KOPT-K1 (cell line): ENCODE measurements around the gene PCDHGA1.

Source experiments
- H3K27ac ChIP-seq: fragments of 200-600 bp; sonication (generic); 2 replicates; pipeline ENCODE4 v1.5.1; 2016; ENCODE audit warnings: antibody characterized with exemption, mild to moderate bottlenecking, low read depth, low read length; ENCODE audit not compliant: poor library complexity, severe bottlenecking
- H3K36me3 ChIP-seq: fragments of 200-600 bp; sonication (generic); 2 replicates; pipeline ENCODE4 v1.5.1; 2017; ENCODE audit warnings: antibody characterized with exemption, mild to moderate bottlenecking, low read length, moderate library complexity; ENCODE audit not compliant: insufficient read depth
- H3K9me3 ChIP-seq: fragments of 200-600 bp; sonication (generic); 2 replicates; pipeline ENCODE4 v1.5.1; 2017; ENCODE audit warnings: antibody characterized with exemption, low read length, mild to moderate bottlenecking; ENCODE audit not compliant: insufficient read depth, poor library complexity, severe bottlenecking

Gene PCDHGA1

GRCh38 chr5:141510850-141511601, 180.7 kb downstream of the PCDHGA1 start:
- H3K27ac ChIP-seq, result no peak overlapping the region
- H3K9me3 ChIP-seq, result no peaks in the 10 kb centered on the region
- H3K36me3 ChIP-seq, result peaks cover 33% of the 10 kb centered on the region

- Histone ChIP-seq H3K36me3 (peaks cover 41% of the 10 kb centered on the region), H3K9me3 (no peaks in the 10 kb centered on the region), H3K27ac (no peak overlapping the region)
Observed at GRCh38 chr5:141511771-141512325, 181.5 kb downstream of the PCDHGA1 start.

DNA sequence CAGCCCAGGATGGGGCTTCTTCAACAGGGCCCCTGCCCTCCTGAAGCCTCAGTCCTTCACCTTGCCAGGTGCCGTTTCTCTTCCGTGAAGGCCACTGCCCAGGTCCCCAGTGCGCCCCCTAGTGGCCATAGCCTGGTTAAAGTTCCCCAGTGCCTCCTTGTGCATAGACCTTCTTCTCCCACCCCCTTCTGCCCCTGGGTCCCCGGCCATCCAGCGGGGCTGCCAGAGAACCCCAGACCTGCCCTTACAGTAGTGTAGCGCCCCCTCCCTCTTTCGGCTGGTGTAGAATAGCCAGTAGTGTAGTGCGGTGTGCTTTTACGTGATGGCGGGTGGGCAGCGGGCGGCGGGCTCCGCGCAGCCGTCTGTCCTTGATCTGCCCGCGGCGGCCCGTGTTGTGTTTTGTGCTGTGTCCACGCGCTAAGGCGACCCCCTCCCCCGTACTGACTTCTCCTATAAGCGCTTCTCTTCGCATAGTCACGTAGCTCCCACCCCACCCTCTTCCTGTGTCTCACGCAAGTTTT, 182.1 kb downstream of the PCDHGA1 start:
- H3K9me3 ChIP-seq, result no peaks in the 10 kb centered on the region
- peaks cover 47% of the 10 kb centered on the region for H3K36me3 ChIP-seq
- H3K27ac ChIP-seq, result no peak overlapping the region

GRCh38 chr5:141512911-141513626, 182.8 kb downstream of the PCDHGA1 start:
- H3K27ac ChIP-seq, result no peak overlapping the region
- no peaks in the 10 kb centered on the region for H3K9me3 ChIP-seq
- H3K36me3 ChIP-seq, result peaks cover 53% of the 10 kb centered on the region

GRCh38 chr5:141513627-141514329, 183.5 kb downstream of the PCDHGA1 start:
- no peak overlapping the region for H3K27ac ChIP-seq
- peaks cover 60% of the 10 kb centered on the region for H3K36me3 ChIP-seq
- no peaks in the 10 kb centered on the region for H3K9me3 ChIP-seq

DNA sequence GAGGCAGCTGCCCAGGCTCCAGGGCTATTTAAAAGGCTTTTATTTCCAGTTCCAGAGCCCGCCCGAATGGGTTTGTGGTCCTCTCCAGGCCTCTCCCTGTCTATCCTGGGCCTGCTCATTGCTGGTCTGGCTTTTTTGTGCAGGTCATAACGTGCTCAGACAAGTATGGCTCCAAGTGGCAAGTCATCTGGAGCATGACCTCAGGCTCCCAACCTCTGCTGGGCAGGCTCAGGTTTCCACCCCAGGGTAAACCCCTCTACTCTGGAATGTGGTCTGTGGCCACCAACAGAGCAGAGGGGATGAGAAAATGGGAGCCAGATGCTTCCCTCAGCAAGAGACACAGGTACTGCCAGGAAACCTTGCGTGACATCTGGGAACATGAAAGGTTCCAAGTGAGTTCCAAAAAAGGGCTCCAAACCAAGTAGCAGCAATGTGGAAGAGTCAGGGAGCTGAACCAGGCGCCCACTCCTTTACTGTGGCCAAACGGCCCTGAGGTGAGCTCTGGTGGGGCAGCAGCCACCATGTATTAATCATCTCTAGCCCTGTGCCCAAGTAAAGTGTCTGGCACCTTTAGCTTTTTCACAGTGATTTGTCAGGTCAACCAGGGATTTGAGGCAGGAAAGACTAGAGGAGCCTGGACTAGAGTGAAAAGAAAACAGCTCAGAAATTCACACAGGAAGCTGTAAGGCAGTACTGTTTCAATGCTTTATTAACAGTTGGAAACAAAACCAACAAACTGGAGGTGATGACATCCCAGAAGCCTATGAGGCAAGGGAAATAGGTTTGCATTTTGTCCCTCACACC, 184.2 kb downstream of the PCDHGA1 start:
- Histone ChIP-seq H3K27ac (no peak overlapping the region), H3K9me3 (no peaks in the 10 kb centered on the region), H3K36me3 (peaks cover 68% of the 10 kb centered on the region)

DNA sequence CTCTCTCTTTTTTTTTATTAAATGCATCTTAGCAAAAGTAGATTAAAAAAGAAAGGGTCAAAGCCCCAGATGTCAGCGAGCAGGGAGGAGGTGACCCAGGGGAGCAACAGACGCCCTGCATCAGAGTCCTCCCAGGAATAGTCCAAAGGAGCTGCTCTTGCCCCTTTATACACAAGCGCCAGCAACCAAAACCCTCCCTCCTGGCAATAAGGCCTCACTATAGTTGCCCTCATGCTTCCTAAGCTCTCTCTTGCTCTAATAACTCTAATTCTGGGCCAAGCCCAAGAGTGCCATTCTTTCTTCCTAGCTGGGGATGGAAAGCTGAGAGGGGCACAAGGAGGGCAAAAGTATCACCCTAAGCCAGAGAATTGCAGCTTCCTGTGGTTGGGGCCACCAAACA, 184.8 kb downstream of the PCDHGA1 start:
- H3K9me3 ChIP-seq, result no peaks in the 10 kb centered on the region
- H3K36me3 ChIP-seq, result peaks cover 74% of the 10 kb centered on the region
- no peak overlapping the region for H3K27ac ChIP-seq

- Histone ChIP-seq H3K27ac (no peak overlapping the region), H3K36me3 (peaks cover 83% of the 10 kb centered on the region), H3K9me3 (no peaks in the 10 kb centered on the region)
Observed at GRCh38 chr5:141515946-141516671, 185.8 kb downstream of the PCDHGA1 start.

- Histone ChIP-seq H3K9me3 (no peaks in the 10 kb centered on the region), H3K27ac (no peak overlapping the region), H3K36me3 (peaks cover 89% of the 10 kb centered on the region)
Observed at GRCh38 chr5:141516672-141517025, 186.3 kb downstream of the PCDHGA1 start.

- H3K36me3 ChIP-seq, result peaks cover 95% of the 10 kb centered on the region
- H3K27ac ChIP-seq, result no peak overlapping the region
- H3K9me3 ChIP-seq, result no peaks in the 10 kb centered on the region
Observed at GRCh38 chr5:141517312-141517711, 187.0 kb downstream of the PCDHGA1 start.

GRCh38 chr5:141517880-141518617, 187.7 kb downstream of the PCDHGA1 start:
- peaks cover 100% of the 10 kb centered on the region for H3K36me3 ChIP-seq
- no peak overlapping the region for H3K27ac ChIP-seq
- no peaks in the 10 kb centered on the region for H3K9me3 ChIP-seq

DNA sequence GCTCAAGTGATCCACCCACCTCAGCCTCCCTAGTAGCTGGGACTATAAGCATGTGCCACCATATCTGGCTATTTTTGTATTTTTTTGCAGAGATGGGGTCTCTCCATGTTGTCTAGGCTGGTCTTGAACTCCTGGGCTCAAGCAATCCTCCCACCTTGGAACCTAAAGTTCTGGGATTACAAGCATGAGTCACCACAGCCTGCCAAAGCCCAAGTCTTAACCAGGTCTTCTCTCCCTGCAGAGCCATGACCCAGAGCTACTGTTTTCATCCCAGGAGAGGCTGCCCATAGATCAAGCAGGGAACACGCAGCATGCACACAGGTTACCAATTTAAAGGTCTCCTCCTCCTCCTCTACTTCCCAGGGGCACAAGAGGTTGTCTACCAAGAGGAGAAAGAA, 188.3 kb downstream of the PCDHGA1 start:
- Histone ChIP-seq H3K36me3 (peaks cover 100% of the 10 kb centered on the region), H3K27ac (no peak overlapping the region), H3K9me3 (no peaks in the 10 kb centered on the region)
